IMR-90 (cell line): ENCODE data around the gene FBRSL1. TPM values are rescaled to one million over a fixed set of nuclear protein-coding genes. Genes with fewer than 3 reads are reported as not detected.

Experiments used
- ATAC-seq: fragments of 200-7000 bp; cut with Tn5 transposase; 2 replicates; pipeline ENCODE4 v1.9.1; 2020; ENCODE audit warnings: low read depth, mild to moderate bottlenecking, moderate library complexity
- BruUV-seq: library from RNA; stranded (reverse); fragments of 400-500 nt; replicated peaks from 2 replicates; lab custom pipeline; 2021; lab: Mats Ljungman, UMichigan
- CTCF ChIA-PET: fragments of 300-600 bp; formaldehyde crosslinking; extraction: SDS; loops from one replicate; lab custom pipeline; 2021; ENCODE audit warnings: antibody characterized with exemption; lab: Yijun Ruan, JAX
- POLR2A ChIA-PET: fragments of 300-600 bp; sonication (Branson Sonifier 250); formaldehyde crosslinking; loops from one replicate; lab custom pipeline; 2022; ENCODE audit warnings: antibody characterized with exemption; ENCODE audit not compliant: unreplicated experiment; lab: Charles Lee
- DNase-seq: peaks from one replicate; pipeline ENCODE4 v3.0.0; 2013
- H2AFZ ChIP-seq: replicated peaks from 2 replicates; pipeline ENCODE3; 2013; ENCODE audit warnings: low read length, mild to moderate bottlenecking; ENCODE audit not compliant: poor library complexity
- H2AK5ac ChIP-seq: 2 replicates; pipeline ENCODE4 v1.6.1; 2013; ENCODE audit warnings: low read depth, low read length, inconsistent platforms
- H2AK9ac ChIP-seq: replicated peaks from 2 replicates; pipeline ENCODE3; 2013; ENCODE audit warnings: mild to moderate bottlenecking, low read depth, low read length, moderate library complexity; ENCODE audit not compliant: poor library complexity
- H2BK120ac ChIP-seq: 2 replicates; pipeline ENCODE4 v1.6.1; 2013; ENCODE audit warnings: low read depth, low read length, inconsistent platforms
- H2BK15ac ChIP-seq: 3 replicates; pipeline ENCODE4 v1.6.1; 2013; ENCODE audit warnings: low read depth, low read length, inconsistent platforms
- H2BK20ac ChIP-seq: 2 replicates; pipeline ENCODE4 v1.6.1; 2013; ENCODE audit warnings: low read depth, mild to moderate bottlenecking, inconsistent platforms, low read length, moderate library complexity
- H2BK5ac ChIP-seq: 2 replicates; pipeline ENCODE4 v1.6.1; 2013; ENCODE audit warnings: mild to moderate bottlenecking, low read depth, low read length, inconsistent platforms; ENCODE audit not compliant: poor library complexity, severe bottlenecking
- H3K14ac ChIP-seq: replicated peaks from 2 replicates; pipeline ENCODE4 v1.6.1; 2013; ENCODE audit warnings: low read depth, low read length, inconsistent platforms
- H3K18ac ChIP-seq: 2 replicates; pipeline ENCODE4 v1.6.1; 2013; ENCODE audit warnings: low read depth, low read length, control low read depth
- H3K23ac ChIP-seq: 2 replicates; pipeline ENCODE4 v1.6.1; 2013; ENCODE audit warnings: low read depth, low read length, inconsistent platforms
- H3K27ac ChIP-seq: 2 replicates; pipeline ENCODE4 v1.5.1; 2013; ENCODE audit warnings: mild to moderate bottlenecking, control low read depth, low read length; ENCODE audit not compliant: insufficient read depth
- H3K27me3 ChIP-seq: 2 replicates; pipeline ENCODE4 v1.6.1; 2013; ENCODE audit warnings: low read length; ENCODE audit not compliant: control insufficient read depth, insufficient read depth
- H3K36me3 ChIP-seq: 2 replicates; pipeline ENCODE4 v1.6.1; 2013; ENCODE audit warnings: low read length, mixed read lengths; ENCODE audit not compliant: control insufficient read depth, insufficient read depth
- H3K4ac ChIP-seq: 2 replicates; pipeline ENCODE4 v1.6.1; 2013; ENCODE audit warnings: low read depth, low read length, inconsistent platforms
- H3K4me1 ChIP-seq: 2 replicates; pipeline ENCODE4 v1.6.1; 2013; ENCODE audit warnings: low read length, mixed read lengths; ENCODE audit not compliant: control insufficient read depth, insufficient read depth
- H3K4me2 ChIP-seq: 2 replicates; pipeline ENCODE4 v1.6.1; 2013; ENCODE audit warnings: low read depth, mild to moderate bottlenecking, control low read depth, low read length, moderate library complexity
- H3K4me3 ChIP-seq: 2 replicates; pipeline ENCODE4 v1.5.1; 2013; ENCODE audit warnings: low read depth, mild to moderate bottlenecking, control low read depth, low read length, moderate library complexity; ENCODE audit not compliant: insufficient read depth
- H3K56ac ChIP-seq: 2 replicates; pipeline ENCODE4 v1.6.1; 2013; ENCODE audit warnings: low read length, inconsistent platforms; ENCODE audit not compliant: insufficient read depth; ENCODE audit errors: extremely low read depth
- H3K79me1 ChIP-seq, 2 experiments: 2 replicates each; pipeline ENCODE4 v1.6.1; 2013; ENCODE audit warnings: low read length in 2 of 2, inconsistent platforms in 1 of 2, low read depth in 1 of 2
- H3K9ac ChIP-seq: 2 replicates; pipeline ENCODE4 v1.6.1; 2013; ENCODE audit warnings: low read depth, low read length, control low read depth
- H3K9me1 ChIP-seq: 2 replicates; pipeline ENCODE4 v1.6.1; 2013; ENCODE audit warnings: low read length, inconsistent platforms; ENCODE audit not compliant: insufficient read depth
- H3K9me3 ChIP-seq: 2 replicates; pipeline ENCODE4 v1.6.1; 2013; ENCODE audit warnings: low read length; ENCODE audit not compliant: control insufficient read depth, insufficient read depth
- H4K20me1 ChIP-seq: 2 replicates; pipeline ENCODE4 v1.6.1; 2013; ENCODE audit warnings: low read length, inconsistent platforms; ENCODE audit not compliant: insufficient read depth
- H4K5ac ChIP-seq: 2 replicates; pipeline ENCODE4 v1.6.1; 2013; ENCODE audit warnings: mild to moderate bottlenecking, low read depth, low read length, control low read depth
- H4K8ac ChIP-seq, 2 experiments: 2 replicates each; pipeline ENCODE4 v1.6.1; 2013; ENCODE audit warnings: low read depth in 2 of 2, low read length in 2 of 2, control low read depth in 1 of 2, inconsistent platforms in 1 of 2
- H4K91ac ChIP-seq: 2 replicates; pipeline ENCODE4 v1.6.1; 2013; ENCODE audit warnings: low read depth, low read length, inconsistent platforms; ENCODE audit not compliant: insufficient read depth
- MXI1 ChIP-seq: IDR thresholded peaks from 2 replicates; pipeline ENCODE4 v1.6.1; 2012; ENCODE audit warnings: low read depth, mild to moderate bottlenecking, low read length, moderate library complexity, borderline replicate concordance
- POLR2A ChIP-seq: IDR thresholded peaks from 2 replicates; pipeline ENCODE4 v1.6.1; 2012; ENCODE audit warnings: mild to moderate bottlenecking, low read depth, low read length
- WGBS, 2 experiments: methylation state at CpG; one replicate each; pipeline versions ENCODE4 v1.1.5 to v1.1.7; 2013; ENCODE audit warnings: missing lambda C conversion rate in 2 of 2; ENCODE audit not compliant: insufficient read length in 1 of 2; ENCODE audit errors: extremely low coverage in 2 of 2; 5-methylcytosine and 5-hydroxymethylcytosine counted together
- dilution Hi-C: fragments of 300-500 bp; cut with HindIII; formaldehyde crosslinking; loops from one replicate; pipeline ENCODE4 v1.14.3; 2018; ENCODE audit warnings: low sequenced_read_pairs; ENCODE audit not compliant: unreplicated experiment
- in situ Hi-C: fragments of 300-500 bp; cut with MboI; formaldehyde crosslinking; loops from 3 replicates; pipeline ENCODE4 v1.14.3; 2019; ENCODE audit warnings: low sequenced_read_pairs, inconsistent platforms, mixed read lengths
- intact Hi-C: fragments of 100-400 bp; cut with micrococcal nuclease; formaldehyde crosslinking; loops from 2 replicates; pipeline ENCODE4 v1.10.0; 2022
- polyA plus RNA-seq, 3 experiments: library from polyadenylated mRNA; depleted of rRNA; stranded (reverse); fragments of >200 nt; gene quantifications; 2 replicates each; pipeline ENCODE4 v1.2.3, GENCODE V29; 2012; ENCODE audit warnings: low replicate concordance in 1 of 3
- total RNA-seq: library from RNA; depleted of rRNA; stranded (reverse); fragments of >200 nt; gene quantifications from 2 replicates; pipeline ENCODE4 v1.2.3, GENCODE V29; 2012
- TF ChIP-seq, protein P1 (sequence below): conservative IDR thresholded peaks from 2 replicates; pipeline ENCODE4 v1.5.1; 2012; ENCODE audit warnings: mild to moderate bottlenecking, low read depth, low read length, improper control_type of control experiment

Gene FBRSL1
- total and polyA plus RNA-seq, 2 of the 4 experiments (the other 2 are of a cell fraction) = 0.36 to 10.8 TPM

DNA sequence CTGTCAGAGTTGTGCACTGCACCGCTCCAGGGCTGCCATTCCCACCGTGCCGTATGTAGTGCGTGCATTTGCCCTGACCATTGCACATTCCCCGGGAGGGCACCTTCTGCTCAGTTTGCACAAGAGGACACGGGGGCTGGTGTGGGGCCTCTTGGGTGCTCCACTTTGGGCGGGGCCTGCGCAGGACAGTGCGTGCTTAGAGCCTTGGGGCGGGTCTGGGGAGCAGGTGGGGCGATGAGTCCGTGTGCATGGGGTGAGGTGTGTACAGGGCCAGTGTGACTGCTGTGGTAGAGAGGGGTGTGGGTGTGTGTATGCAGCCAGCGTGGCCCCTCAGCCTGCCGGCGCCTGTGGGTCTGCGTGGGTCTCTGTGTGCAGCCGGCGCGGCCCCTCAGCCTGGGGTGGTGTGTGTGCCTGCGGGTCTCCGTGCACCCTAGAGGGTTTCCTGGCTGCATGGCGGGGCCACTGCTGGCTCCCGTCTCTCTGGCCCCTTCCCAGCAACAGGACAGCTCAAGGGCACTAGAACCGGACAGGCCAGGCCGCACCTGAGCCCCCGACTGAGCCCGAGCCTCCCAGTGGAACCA, 31.9 kb downstream of the FBRSL1 start:
- H2AK9ac ChIP-seq = no peak overlapping the region
- no peak overlapping the region for H3K56ac ChIP-seq
- ATAC-seq (no peak), DNase-seq (no peak)
- no peak overlapping the region for H4K8ac ChIP-seq
- H3K14ac ChIP-seq = no peak overlapping the region
- no peak overlapping the region for H2BK120ac ChIP-seq
- H3K36me3 ChIP-seq = peaks cover 12% of the 10 kb centered on the region
- 0 out of 2 replicates have a peak, but pooled peaks cover 3% of the 10 kb centered on the region for H3K9me1 ChIP-seq
- no peak overlapping the region for H2BK5ac ChIP-seq
- H2BK15ac ChIP-seq = no peak overlapping the region
- ChIA-PET POLR2A (no interaction called here), CTCF (no interaction called here)
- H2BK20ac ChIP-seq = no peak overlapping the region
- TF ChIP-seq, protein P1, sequence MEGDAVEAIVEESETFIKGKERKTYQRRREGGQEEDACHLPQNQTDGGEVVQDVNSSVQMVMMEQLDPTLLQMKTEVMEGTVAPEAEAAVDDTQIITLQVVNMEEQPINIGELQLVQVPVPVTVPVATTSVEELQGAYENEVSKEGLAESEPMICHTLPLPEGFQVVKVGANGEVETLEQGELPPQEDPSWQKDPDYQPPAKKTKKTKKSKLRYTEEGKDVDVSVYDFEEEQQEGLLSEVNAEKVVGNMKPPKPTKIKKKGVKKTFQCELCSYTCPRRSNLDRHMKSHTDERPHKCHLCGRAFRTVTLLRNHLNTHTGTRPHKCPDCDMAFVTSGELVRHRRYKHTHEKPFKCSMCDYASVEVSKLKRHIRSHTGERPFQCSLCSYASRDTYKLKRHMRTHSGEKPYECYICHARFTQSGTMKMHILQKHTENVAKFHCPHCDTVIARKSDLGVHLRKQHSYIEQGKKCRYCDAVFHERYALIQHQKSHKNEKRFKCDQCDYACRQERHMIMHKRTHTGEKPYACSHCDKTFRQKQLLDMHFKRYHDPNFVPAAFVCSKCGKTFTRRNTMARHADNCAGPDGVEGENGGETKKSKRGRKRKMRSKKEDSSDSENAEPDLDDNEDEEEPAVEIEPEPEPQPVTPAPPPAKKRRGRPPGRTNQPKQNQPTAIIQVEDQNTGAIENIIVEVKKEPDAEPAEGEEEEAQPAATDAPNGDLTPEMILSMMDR = no peak
- no peak for TF ChIP-seq MXI1
- no peak for TF ChIP-seq POLR2A
- dilution Hi-C loops = no loop called here
- no peak overlapping the region for H2AK5ac ChIP-seq
- H3K4ac ChIP-seq = no peak overlapping the region
- H4K5ac ChIP-seq = no peak overlapping the region
- H3K4me1 ChIP-seq = no peaks in the 10 kb centered on the region
- no peak overlapping the region for H3K23ac ChIP-seq
- H3K27me3 ChIP-seq = no peaks in the 10 kb centered on the region
- no peak overlapping the region for H4K91ac ChIP-seq
- no peak overlapping the region for H2AFZ ChIP-seq
- peaks cover 13 to 21% of the 10 kb centered on the region in 2 experiments; a peak in 3 of 4 replicates for H3K79me1 ChIP-seq
- H3K4me3 ChIP-seq = no peak overlapping the region
- H3K9ac ChIP-seq = no peak overlapping the region
- no TSS peak for BruUV-seq
- no peaks in the 10 kb centered on the region; the same call in 1 of the 2 replicates for H3K9me3 ChIP-seq
- intact Hi-C loops = no loop called here
- no peak overlapping the region for H3K18ac ChIP-seq
- no peak overlapping the region for H3K4me2 ChIP-seq
- 92% methylated on average over 22 of the region's 27 CpGs; no CpG with 5 or more reads in 1 of the 2 experiments for WGBS, 2 experiments
- in situ Hi-C loops = no loop called here
- peaks cover 47% of the 10 kb centered on the region for H4K20me1 ChIP-seq
- no peak overlapping the region for H3K27ac ChIP-seq
